WTC11 (cell line): ENCODE data around the gene LELP1. TPM values are rescaled to one million over a fixed set of nuclear protein-coding genes. Genes with fewer than 3 reads are reported as not detected.
"Not testable (repeated sequence)": the region's sequence is repeated elsewhere in the genome, so short reads cannot be mapped to it uniquely, and the experiment has no call there.

Source experiments
- ATAC-seq: fragments of 200-7000 bp; cut with Tn5 transposase; 2 replicates; pipeline ENCODE4 v1.10.0; 2021; ENCODE audit warnings: mild to moderate bottlenecking, moderate library complexity
- CTCF ChIA-PET: fragments of 300-600 bp; sonication (Branson Sonifier 250); formaldehyde crosslinking; loops from one replicate; lab custom pipeline; 2021; ENCODE audit warnings: antibody characterized with exemption; lab: Charles Lee
- POLR2A ChIA-PET: fragments of 350-600 bp; sonication (Branson Sonifier 250); formaldehyde crosslinking; loops from one replicate; lab custom pipeline; 2021; ENCODE audit warnings: antibody characterized with exemption; lab: Charles Lee
- DNase-seq: peaks from one replicate; pipeline ENCODE4 v3.0.0; 2021; ENCODE audit warnings: low spot score
- H3K27ac Mint-ChIP-seq: 2 replicates; pipeline ENCODE4 v1.8.0; 2021; ENCODE audit warnings: mixed read lengths
- H3K27me3 Mint-ChIP-seq: 2 replicates; pipeline ENCODE4 v1.8.0; 2021; ENCODE audit warnings: low read depth, mild to moderate bottlenecking, moderate library complexity, mixed read lengths
- H3K36me3 Mint-ChIP-seq: 2 replicates; pipeline ENCODE4 v1.8.0; 2021; ENCODE audit warnings: mixed read lengths
- H3K4me1 Mint-ChIP-seq: 2 replicates; pipeline ENCODE4 v1.8.0; 2022; ENCODE audit warnings: mixed read lengths
- H3K4me3 Mint-ChIP-seq: 2 replicates; pipeline ENCODE4 v1.8.0; 2021; ENCODE audit warnings: mild to moderate bottlenecking, moderate library complexity, mixed read lengths
- H3K9me3 Mint-ChIP-seq: 2 replicates; pipeline ENCODE4 v1.8.0; 2021; ENCODE audit warnings: mixed read lengths
- CDX4 ChIP-seq: fragments of 250-450 bp; sonication (Bioruptor Pico); IDR thresholded peaks from 2 replicates; pipeline ENCODE4 v1.9.0; 2021; ENCODE audit warnings: moderate library complexity, mild to moderate bottlenecking, inconsistent platforms, borderline replicate concordance
- JAZF1 ChIP-seq: fragments of 250-450 bp; sonication (Bioruptor Pico); IDR thresholded peaks from 2 replicates; pipeline ENCODE4 v1.9.0; 2021; ENCODE audit warnings: moderate library complexity, mild to moderate bottlenecking, inconsistent platforms
- NFYB ChIP-seq: sonication (generic); formaldehyde crosslinking; conservative IDR thresholded peaks from 2 replicates; pipeline ENCODE4 v1.8.0; 2022; ENCODE audit warnings: low read depth, missing genetic modification reagents
- PRDM15 ChIP-seq: sonication (generic); formaldehyde crosslinking; IDR thresholded peaks from 2 replicates; pipeline ENCODE4 v1.8.0; 2022; ENCODE audit warnings: missing genetic modification reagents
- SP1 ChIP-seq: sonication (generic); formaldehyde crosslinking; conservative IDR thresholded peaks from 2 replicates; pipeline ENCODE4 v1.8.1; 2022; ENCODE audit warnings: missing genetic modification reagents
- TEAD1 ChIP-seq: sonication (generic); formaldehyde crosslinking; IDR thresholded peaks from 2 replicates; pipeline ENCODE4 v1.8.0; 2022; ENCODE audit warnings: mild to moderate bottlenecking, missing genetic modification reagents
- ZMAT4 ChIP-seq: fragments of 250-450 bp; sonication (Bioruptor Pico); IDR thresholded peaks from 2 replicates; pipeline ENCODE4 v1.9.0; 2021; ENCODE audit warnings: mild to moderate bottlenecking
- ZNF121 ChIP-seq: sonication (generic); formaldehyde crosslinking; IDR thresholded peaks from 2 replicates; pipeline ENCODE4 v1.8.0; 2023; ENCODE audit warnings: missing genetic modification reagents
- ZNF425 ChIP-seq: fragments of 250-450 bp; sonication (Bioruptor Pico); conservative IDR thresholded peaks from 2 replicates; pipeline ENCODE4 v1.9.0; 2021; ENCODE audit warnings: mild to moderate bottlenecking
- total RNA-seq: library from RNA; stranded (reverse); gene quantifications from 3 replicates; pipeline ENCODE4 v1.2.3, GENCODE V29; 2021

Gene LELP1
- total RNA-seq, 1 experiment from 2014 or later, result not detected

DNA sequence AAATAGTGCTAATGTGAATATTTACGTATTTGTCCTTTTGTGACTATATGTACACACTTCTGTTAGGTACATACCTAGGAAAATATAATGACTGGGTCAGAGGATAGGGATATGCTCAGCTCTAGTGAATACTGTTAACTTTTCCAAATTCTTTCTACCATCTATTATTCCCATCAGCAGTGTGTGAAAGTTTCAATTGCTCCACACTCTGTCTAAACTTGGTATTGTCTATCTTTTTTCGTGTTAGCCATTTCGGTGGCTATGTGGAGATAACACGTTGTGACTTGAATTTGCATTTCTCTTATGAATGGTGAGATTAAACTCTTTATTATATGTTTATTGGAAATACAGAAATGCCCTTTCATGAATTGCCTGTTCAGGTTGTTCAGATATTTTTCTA, 22.7 kb upstream of the LELP1 start (continued):
- TF ChIP-seq ZNF425 (no peak), TEAD1 (CRISPR knock-in tag) (no peak), PRDM15 (CRISPR knock-in tag) (no peak)

GRCh38 chr1:153188301-153188700, 14.9 kb upstream of the LELP1 start:
- CTCF ChIA-PET, result interaction anchor here (1.4 to 6.5 kb wide), 2 partner anchors 225 to 310 kb away, joined by 3 to 123 read pairs; partner anchors contain the start of gene SMCP
- ATAC-seq, result not testable (repeated sequence)

GRCh38 chr1:153190373-153190772, 12.9 kb upstream of the LELP1 start:
- Mint-ChIP-seq H3K27me3 (peaks cover 14% of the 10 kb centered on the region), H3K36me3 (peaks cover 16% of the 10 kb centered on the region), H3K4me1 (peaks cover 7% of the 10 kb centered on the region), H3K4me3 (no peak overlapping the region), H3K27ac (no peak overlapping the region), H3K9me3 (peaks cover 19% of the 10 kb centered on the region)
- CTCF ChIA-PET, result interaction anchor here (0.7 to 6.5 kb wide), 5 partner anchors 30 to 320 kb away, joined by 3 to 123 read pairs (median 9); partner anchors contain the start of gene SMCP
- DNase-seq (no peak), ATAC-seq (peak; percentile 55)
- TF ChIP-seq ZNF121 (CRISPR knock-in tag) (no peak), SP1 (CRISPR knock-in tag) (no peak), CDX4 (CRISPR knock-in tag) (no peak), ZMAT4 (CRISPR knock-in tag) (no peak), PRDM15 (CRISPR knock-in tag) (no peak), NFYB (CRISPR knock-in tag) (no peak), JAZF1 (CRISPR knock-in tag) (no peak)
- POLR2A ChIA-PET, result no interaction called here

More at GRCh38 chr1:153188301-153188700, 14.9 kb upstream of the LELP1 start:
- H3K4me1 Mint-ChIP-seq, DNase-seq, H3K4me3 Mint-ChIP-seq, H3K27ac Mint-ChIP-seq, POLR2A ChIA-PET: not testable (repeated sequence)
- Mint-ChIP-seq H3K9me3 (peaks cover 32% of the 10 kb centered on the region), H3K36me3 (peaks cover 20% of the 10 kb centered on the region), H3K27me3 (peaks cover 11% of the 10 kb centered on the region)
